HG03442 (cell line): ENCODE data around the gene MECP2.
"Not testable (repeated sequence)": the region's sequence is repeated elsewhere in the genome, so short reads cannot be mapped to it uniquely, and the experiment has no call there.

Source experiments
- ATAC-seq: cut with Tn5 transposase; IDR thresholded peaks from one replicate; pipeline ENCODE4 v1.9.1; 2021; ENCODE audit warnings: mild to moderate bottlenecking, moderate library complexity; ENCODE audit not compliant: unreplicated experiment

Gene MECP2

DNA sequence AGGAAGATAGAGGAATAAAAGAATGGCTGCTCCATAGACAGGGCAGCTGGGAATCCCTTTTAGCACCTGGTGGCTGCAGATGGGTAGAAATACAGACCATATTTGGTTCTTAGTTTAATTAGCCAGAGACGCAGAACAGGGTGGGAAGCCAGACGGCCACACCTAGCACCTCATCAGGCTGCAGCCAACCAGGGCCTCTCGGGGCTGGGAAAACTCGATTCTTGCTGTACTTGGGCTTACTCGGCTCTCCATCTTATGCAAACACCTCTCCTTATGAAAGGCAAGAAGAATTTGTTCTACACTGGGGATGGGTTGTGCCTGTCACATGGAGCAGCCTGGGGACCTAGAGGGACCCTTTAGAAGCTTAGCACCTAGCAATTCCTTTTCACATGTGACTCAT is 97.5 kb downstream of the MECP2 start:
- no peak for ATAC-seq

- no peak for ATAC-seq
Measured at GRCh38 chrX:153999359-154000037, 98.0 kb downstream of the MECP2 start.

DNA sequence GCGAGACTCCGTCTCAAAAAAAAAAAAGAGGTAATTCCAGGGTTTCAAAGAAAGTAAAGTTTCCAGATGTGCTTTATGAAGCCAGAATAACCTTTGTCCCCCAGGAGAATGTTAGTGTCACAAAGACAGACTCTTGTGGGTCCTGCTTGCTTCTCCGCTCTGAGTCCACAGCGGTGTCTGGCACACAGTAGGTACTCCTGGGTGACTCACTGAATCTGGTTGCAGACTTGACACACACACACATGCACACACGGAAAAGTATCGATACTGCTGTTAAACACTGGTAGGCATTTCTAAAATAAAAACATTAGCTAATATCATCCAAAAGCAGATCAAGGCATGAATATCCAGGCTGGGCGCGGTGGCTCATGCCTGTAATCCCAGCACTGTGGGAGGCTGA is 102.0 kb downstream of the MECP2 start:
- ATAC-seq = no peak

- ATAC-seq = not testable (repeated sequence)
Measured at GRCh38 chrX:153994398-153994797, 103.1 kb downstream of the MECP2 start.

DNA sequence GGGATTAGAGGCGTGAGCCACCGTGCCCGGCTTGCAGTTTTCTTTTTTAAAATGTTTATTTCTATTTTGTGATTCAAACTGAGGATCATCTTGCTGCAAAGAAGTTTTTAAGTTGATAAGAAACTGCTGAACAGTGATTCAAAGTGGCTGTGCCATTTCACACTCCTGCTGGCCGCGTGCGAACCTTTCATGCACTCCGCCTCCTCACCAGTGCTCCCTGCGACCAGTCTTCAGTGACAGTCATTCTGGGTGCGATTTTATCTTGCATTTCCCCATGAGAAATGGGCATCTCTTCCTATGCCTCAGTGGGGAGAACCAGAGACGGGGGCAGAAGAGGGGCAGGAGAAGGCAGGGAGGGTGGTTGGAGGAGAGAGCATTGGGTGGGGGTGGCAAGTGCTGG is 103.5 kb downstream of the MECP2 start:
- ATAC-seq = no peak

GRCh38 chrX:153993079-153993478 is 104.4 kb downstream of the MECP2 start:
- no peak for ATAC-seq

GRCh38 chrX:153992180-153992579 is 105.3 kb downstream of the MECP2 start:
- no peak for ATAC-seq

GRCh38 chrX:153991013-153991580 is 106.4 kb downstream of the MECP2 start:
- ATAC-seq = no peak

- no peak for ATAC-seq
Measured at GRCh38 chrX:153989973-153990655, 107.4 kb downstream of the MECP2 start.

DNA sequence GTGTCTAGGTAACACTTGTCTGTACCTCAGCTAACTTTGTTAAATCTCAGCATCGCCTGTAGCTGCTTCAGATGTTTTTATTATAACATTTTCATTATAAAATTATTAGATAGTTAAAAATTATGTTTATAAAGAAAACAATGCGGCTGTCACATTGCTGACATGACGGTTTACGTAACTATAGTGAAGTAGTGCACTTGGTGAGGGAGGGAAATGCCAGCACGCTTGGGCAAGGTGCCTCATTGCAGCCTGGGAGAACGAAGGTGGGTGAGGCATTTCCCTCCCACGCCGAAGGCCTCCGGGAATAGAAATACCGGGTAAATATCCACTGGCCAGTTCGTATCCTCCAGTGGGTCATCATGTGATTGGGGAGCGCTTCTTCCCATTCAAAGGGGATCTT is 109.0 kb downstream of the MECP2 start:
- ATAC-seq = no peak

GRCh38 chrX:153984351-153985178 is 113.0 kb downstream of the MECP2 start:
- ATAC-seq = no peak

DNA sequence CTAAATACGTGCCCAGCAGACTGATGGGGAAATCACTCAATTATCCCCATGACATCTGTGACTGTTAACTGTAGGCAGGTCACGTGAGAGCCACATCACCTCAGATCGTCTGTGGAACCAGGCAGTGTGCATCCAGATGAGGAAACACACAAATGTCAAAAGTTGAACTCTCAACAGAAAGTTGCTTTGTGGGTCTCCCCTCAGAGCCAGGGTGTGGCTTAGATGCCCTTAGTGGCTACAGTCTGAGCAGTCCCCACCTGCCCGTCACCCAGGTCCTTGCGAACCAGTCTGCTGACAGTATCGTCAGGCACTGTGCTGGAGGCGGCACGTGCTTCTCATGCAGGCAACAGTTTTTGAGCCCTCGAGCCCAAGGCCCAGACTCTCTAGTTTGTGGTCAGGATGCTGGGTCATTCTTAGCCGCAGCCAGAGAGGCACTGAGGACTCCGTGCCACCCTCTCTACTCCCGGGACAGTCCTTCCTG is 114.2 kb downstream of the MECP2 start:
- ATAC-seq = no peak

DNA sequence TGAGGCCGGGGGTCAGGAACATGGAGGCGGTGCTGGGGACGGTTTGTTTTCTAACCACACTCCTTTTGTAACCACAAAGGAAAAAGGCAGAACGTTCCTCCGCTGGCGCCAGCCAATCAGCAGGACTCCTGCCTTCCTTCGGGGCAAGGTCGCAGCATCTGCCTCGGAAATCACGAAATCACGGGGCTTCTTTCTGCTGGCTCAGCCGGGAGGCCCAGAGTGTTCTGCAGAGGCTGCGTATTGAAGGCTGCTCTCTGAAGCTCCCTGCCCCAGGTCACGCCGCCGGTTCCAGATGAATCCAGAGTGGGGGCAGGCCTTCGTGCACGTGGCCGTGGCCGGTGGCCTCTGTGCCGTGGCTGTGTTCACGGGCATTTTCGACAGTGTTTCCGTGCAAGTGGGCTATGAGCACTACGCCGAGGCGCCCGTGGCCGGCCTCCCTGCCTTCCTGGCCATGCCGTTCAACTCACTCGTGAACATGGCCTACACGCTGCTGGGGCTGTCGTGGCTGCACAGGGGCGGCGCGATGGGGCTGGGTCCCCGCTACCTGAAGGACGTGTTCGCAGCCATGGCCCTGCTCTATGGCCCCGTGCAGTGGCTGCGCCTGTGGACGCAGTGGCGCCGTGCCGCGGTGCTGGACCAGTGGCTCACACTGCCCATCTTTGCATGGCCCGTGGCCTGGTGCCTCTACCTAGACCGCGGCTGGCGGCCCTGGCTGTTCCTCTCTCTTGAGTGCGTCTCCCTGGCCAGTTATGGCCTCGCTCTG is 115.6 kb downstream of the MECP2 start:
- no peak for ATAC-seq

- no peak for ATAC-seq
Measured at GRCh38 chrX:153981231-153981630, 116.3 kb downstream of the MECP2 start.

GRCh38 chrX:153980394-153980793 is 117.1 kb downstream of the MECP2 start:
- ATAC-seq = not testable (repeated sequence)

DNA sequence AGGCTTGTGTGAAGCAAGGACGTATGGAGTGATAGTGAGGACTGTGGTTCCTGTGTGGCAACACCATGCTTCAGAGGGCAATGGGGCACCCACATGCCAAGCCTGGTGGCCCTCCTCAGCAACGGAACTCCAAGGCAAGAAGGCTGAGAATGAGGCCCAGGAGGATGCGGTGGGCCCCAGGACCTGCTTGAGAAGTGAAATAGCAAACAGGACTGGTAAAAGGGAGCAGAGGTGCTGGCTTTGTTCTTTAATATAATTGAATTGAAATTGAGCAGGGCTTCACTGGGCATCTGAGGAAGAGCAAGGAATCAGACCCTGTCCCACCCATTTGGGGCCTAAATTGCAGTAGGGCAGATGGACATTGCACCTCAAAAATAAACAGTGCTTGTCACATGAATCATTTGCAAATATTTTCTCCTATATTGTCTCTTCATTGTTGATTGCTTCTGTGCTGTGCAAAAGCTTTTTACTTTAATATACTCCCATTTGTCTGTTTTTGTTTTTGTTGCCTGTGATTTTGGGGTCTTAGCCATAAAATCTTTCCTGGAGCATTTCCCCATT is 122.7 kb downstream of the MECP2 start:
- no peak for ATAC-seq

- ATAC-seq = no peak
Measured at GRCh38 chrX:153974003-153974725, 123.4 kb downstream of the MECP2 start.

DNA sequence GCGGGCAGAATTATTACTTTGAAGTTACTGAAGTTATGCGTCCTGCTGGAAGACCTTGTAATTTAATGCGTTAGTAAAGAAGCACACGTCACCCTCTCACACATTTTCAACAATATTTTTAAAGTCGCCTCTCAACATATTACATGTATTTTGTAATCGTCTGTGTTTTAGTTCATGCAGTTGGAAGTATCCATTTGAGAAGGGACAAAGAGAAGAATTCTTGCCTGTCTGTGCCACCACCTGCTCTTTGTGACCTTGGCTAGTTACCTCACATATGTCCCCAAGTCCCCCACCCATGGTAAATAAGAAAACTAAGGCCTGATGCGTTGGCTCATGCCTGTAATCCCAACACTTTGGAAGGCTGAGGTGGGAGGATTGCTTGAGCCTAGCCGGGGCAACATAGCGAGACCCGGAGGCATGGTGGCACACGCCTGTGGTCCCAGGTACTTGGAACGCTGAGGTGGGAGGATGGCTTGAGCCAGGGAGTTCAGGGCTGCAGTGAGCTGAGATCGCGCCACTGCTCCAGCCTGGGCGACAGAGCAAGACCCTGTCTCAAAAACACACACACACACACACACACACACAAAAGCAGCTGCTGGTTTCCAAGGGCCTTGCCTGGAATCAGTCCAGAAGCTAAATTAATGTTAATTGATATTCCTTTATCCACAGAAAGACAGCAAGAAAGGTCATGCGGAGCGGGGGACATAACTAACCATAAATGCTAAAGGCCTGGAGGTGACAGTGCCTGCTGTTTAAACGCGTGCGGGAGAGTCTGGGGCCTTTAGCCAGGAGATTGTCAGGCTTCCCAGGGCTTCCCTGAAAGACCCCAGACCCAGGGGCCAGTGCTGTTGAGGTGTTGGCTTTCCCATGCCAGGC is 124.2 kb downstream of the MECP2 start:
- no peak for ATAC-seq
